GM12801 (cell line): ENCODE measurements around the gene LGALS9.

Source experiments
- TF ChIP-seq, protein P1 (sequence below): IDR thresholded peaks from one replicate; pipeline ENCODE4 v1.5.1; 2011; ENCODE audit warnings: control low read depth; ENCODE audit not compliant: insufficient read length; ENCODE audit errors: extremely low read depth

LGALS9 gene

DNA sequence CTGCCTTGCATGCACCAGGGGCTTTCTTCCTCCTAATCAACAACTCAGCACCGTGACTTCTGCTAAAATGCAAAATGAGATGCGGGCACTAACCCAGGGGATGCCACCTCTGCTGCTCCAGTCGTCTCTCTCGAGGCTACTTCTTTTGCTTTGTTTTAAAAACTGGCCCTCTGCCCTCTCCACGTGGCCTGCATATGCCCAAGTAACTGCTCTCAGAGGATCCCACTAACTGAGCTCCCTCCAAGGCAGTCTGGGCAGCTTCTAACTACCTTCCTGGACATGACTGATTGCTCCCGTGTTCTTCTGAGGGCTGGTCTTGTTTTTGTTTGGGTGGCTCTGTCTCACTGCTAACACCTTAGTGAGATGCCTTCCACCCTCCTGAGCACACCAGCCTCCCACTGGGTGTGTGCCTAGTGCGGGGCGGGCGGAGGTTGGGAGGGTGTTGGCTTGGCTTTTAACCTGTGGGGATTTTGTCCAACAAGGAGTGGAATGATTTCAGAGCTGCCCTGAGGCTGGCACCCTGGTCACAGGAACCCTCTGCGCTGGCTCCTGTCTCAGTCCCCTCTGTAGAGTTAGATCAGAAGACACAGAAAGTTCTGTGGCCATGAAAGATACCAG lies 8.9 kb upstream of the LGALS9 start:
- TF ChIP-seq, protein P1, sequence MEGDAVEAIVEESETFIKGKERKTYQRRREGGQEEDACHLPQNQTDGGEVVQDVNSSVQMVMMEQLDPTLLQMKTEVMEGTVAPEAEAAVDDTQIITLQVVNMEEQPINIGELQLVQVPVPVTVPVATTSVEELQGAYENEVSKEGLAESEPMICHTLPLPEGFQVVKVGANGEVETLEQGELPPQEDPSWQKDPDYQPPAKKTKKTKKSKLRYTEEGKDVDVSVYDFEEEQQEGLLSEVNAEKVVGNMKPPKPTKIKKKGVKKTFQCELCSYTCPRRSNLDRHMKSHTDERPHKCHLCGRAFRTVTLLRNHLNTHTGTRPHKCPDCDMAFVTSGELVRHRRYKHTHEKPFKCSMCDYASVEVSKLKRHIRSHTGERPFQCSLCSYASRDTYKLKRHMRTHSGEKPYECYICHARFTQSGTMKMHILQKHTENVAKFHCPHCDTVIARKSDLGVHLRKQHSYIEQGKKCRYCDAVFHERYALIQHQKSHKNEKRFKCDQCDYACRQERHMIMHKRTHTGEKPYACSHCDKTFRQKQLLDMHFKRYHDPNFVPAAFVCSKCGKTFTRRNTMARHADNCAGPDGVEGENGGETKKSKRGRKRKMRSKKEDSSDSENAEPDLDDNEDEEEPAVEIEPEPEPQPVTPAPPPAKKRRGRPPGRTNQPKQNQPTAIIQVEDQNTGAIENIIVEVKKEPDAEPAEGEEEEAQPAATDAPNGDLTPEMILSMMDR: no peak

DNA sequence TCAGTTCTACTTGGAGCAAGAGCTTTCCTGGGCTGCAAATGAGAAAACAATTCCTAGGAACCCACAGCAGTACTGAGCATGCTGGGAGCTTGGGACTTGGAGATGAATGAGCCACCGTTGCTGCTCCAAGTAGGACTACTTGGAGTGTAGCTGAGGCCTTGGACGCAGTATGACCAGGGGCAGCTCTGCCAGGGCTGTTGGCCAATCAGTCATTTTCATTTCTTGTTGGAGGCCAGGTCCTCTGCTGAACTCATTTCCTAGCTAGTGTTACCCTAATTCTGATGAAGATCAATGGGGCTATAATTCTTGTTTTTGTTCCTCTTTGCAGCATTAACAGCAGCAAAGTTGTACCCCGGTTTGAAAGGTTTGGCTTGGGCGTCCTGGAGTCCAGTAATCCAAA lies 8.0 kb upstream of the LGALS9 start:
- TF ChIP-seq, protein P1: no peak

DNA sequence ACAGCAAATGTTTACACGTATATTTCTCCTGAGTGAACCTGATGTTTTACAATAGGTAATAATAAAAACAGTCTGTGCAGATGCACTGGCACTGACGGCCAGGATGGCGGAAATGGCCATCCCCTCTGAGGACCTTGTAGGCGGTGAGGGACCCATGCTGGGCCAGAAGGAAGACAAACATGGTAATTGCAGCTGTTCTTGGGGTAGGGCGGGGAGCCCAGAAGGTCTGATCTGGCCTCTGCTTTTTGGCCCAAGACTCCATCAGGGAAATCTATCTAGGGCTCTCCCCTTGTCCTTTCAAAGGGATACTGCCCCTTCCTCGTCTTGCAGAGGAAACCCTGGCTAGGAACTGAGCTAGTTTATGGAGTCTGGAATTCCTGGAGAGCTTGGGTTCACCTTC lies 7.4 kb upstream of the LGALS9 start:
- TF ChIP-seq, protein P1: no peak

DNA sequence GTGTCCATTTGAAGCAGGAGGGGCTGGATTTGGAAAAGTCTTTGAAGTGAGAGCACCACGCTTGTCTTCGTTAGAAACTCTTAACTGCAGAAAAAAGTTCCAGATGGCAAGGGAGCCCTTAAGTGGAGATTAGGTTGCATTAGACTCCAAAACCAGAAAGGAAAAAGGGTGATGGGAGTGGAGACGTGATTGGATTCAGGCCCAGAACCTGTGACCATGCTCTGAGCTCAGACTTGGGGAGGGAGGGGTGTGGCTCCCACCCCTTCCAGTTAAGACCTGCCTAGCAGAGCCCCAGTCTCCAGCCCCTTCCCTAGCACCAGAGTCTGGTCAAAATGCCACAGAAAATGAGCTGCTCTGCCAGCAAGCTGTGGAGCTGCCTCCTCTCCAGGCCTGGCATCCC lies 6.4 kb upstream of the LGALS9 start:
- TF ChIP-seq, protein P1: no peak

DNA sequence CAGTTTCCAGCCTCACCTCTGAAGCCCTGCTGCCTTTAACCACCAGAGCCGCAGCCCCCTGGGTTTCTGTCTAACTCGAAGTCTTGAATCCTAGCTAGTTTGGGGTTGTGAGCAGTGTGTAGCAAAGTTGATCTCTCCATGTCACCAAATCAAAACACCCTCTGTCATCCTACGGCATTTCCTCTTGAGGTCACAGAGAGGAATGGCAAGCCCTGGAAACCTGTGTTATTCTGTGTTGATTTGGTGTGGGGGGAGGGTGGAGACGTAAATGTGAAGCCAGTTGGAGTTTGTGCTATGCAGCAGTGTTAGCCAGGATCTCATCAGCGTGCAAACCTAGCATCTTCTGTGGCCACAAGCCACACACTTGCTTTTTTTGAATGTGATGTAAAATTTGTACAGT lies 5.1 kb upstream of the LGALS9 start:
- TF ChIP-seq, protein P1: no peak

DNA sequence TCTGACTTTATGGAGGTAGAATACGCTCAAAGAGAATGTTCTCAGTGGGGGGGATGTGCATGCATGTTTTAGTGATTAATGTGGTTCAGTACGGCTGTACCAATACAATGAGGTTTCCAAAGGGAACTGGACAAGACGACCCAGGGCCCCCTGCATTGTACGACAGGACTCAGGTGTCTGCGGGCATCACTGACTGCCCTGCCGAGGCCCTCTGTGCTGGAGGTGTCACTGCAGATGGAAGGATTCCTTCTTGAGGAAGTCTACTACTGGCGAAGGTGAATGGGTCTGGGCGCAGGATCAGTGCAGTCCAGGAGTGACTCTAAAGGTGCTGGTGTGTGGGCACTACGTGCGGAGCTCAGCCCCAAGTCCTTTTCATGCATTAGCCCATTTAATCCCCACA lies 3.5 kb upstream of the LGALS9 start:
- TF ChIP-seq, protein P1: no peak

DNA sequence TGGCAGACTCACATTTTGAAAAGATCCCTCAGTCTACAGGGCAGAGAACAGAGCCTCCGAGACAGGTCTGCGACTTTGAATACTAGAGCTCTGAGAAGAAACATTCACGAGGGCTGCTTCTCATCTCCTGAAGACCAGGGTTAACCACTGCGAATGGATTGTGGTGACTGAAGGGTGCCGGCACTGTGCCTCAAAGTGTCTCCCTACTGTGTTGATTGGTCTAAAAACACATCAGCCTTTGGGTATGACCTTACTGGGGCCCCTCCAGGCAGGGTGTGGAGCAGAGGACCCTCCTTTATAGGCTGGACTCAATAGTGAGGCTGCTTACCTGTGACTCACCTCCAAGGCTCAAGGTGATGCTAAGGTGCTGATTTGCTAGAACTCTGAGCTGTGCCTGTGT lies 2.6 kb upstream of the LGALS9 start:
- TF ChIP-seq, protein P1: no peak

DNA sequence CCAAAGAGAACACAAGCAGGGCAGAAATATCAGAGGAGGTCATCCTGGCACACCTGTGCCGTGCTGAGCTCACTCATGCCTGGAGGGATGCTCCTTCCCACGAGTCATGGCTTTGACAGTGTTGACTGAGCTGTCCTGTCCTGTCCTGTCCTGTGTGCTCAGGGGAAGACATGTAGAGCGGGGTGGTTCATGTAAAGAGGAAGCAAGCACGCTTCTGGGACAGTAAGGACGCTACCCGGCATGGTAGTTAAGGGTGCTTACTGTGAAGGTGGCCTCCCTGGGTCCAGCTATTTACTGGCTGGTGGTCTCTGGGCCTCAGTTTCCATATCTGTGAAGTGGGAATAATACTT lies 398 bp downstream of the LGALS9 start:
- TF ChIP-seq, protein P1: no peak
